Measurements from ENCODE around the gene GSTM2.

DNA sequence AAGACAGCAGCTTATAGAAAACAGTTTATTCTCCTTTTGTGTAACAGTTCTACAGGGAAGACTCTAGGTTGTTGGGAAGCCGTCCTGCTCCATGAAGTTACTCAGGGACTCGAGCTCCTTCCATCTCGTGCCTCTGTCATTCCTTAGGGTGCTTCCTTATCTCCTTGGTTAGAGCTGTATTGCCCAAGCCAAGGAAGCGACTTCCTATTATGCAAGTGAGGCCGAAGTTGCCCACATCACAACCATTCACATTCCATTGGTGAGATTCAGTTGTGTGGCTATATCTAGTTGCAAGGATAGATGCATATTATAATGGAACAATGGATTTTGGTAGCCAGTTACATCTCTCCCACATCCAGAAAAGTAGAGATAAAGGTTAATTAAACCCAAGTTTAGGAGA lies 53.2 kb downstream of the GSTM2 start:
- TF ChIP-seq GATA2 (IDR thresholded peaks at IDR 0.05; ENCODE audit: low read depth, low read length) (no peak), GATA3 (IDR thresholded peaks at IDR 0.05; ENCODE audit: low read depth, low read length) (no peak)

Data from SH-SY5Y (cell line).